Tibial artery (tissue), 4 donors: ENCODE data around the gene FAM169A.
"Not testable (repeated sequence)": the region's sequence is repeated elsewhere in the genome, so short reads cannot be mapped to it uniquely, and the experiment has no call there.

ENCODE experiments used
- DNase-seq, 2 donors: peaks; one replicate each; pipeline ENCODE4 v3.0.0-alpha.2; 2019
- H3K27ac ChIP-seq, 2 donors: fragments of 200-600 bp; sonication (generic) in 1 of 2; 1 replicate in 1 of 2; 2 replicates in 1 of 2; pipeline ENCODE4 v1.5.1; 2018 to 2019; ENCODE audit warnings: mild to moderate bottlenecking in 1 of 2
- H3K27me3 ChIP-seq, 2 donors: fragments of 200-600 bp; sonication (generic) in 1 of 2; one replicate each; pipeline versions ENCODE4 v1.5.1 to v1.6.0; 2016 to 2019
- H3K36me3 ChIP-seq, 3 donors: fragments of 200-600 bp; sonication (generic) in 2 of 3; one replicate each; pipeline ENCODE4 v1.5.1; 2016 to 2019; ENCODE audit warnings: mild to moderate bottlenecking in 2 of 3
- H3K4me1 ChIP-seq, 4 donors: fragments of 200-600 bp; sonication (generic) in 2 of 4; 1 replicate in 3 of 4; 2 replicates in 1 of 4; pipeline ENCODE4 v1.5.1; 2016 to 2019
- H3K4me3 ChIP-seq, 2 donors: fragments of 200-600 bp; sonication (generic) in 1 of 2; 1 replicate in 1 of 2; 2 replicates in 1 of 2; pipeline ENCODE4 v1.5.1; 2018 to 2019; ENCODE audit warnings: mild to moderate bottlenecking in 2 of 2
- H3K9me3 ChIP-seq, 3 donors: fragments of 200-600 bp; sonication (generic) in 1 of 3; one replicate each; pipeline ENCODE4 v1.5.1; 2016 to 2019
- CTCF ChIP-seq, 2 experiments: fragments of 200-600 bp in 1 of 2; fragments of 450-650 bp in 1 of 2; IDR thresholded peaks; one replicate each; pipeline ENCODE4 v1.5.1; 2017 to 2019; ENCODE audit warnings: antibody characterized with exemption in 2 of 2, mild to moderate bottlenecking in 1 of 2, moderate library complexity in 1 of 2
- intact Hi-C: fragments of 100-400 bp; cut with DNase I; formaldehyde crosslinking; loops from one replicate; pipeline ENCODE4 v1.15.0; 2023; ENCODE audit warnings: low total_unique reads

The FAM169A gene

GRCh38 chr5:74765201-74765600 is 101.0 kb downstream of the FAM169A start:
- no peaks in the 10 kb centered on the region for H3K27me3 ChIP-seq
- H3K27ac ChIP-seq: no peak overlapping the region
- no peak for TF ChIP-seq CTCF (IDR thresholded peaks at IDR 0.05)
- DNase-seq: no peak
- H3K4me1 ChIP-seq: peaks cover 0 to 31% (median 21%) of the 10 kb centered on the region in 4 donors
- H3K9me3 ChIP-seq: no peaks in the 10 kb centered on the region
- peak overlapping the region; percentile 86 to 95 for H3K4me3 ChIP-seq
- peaks cover 5 to 27% (median 7%) of the 10 kb centered on the region in 3 donors for H3K36me3 ChIP-seq
- intact Hi-C loops: no loop called here

- H3K4me3 ChIP-seq: no peak overlapping the region
- peaks cover 0 to 30% (median 20%) of the 10 kb centered on the region in 4 donors for H3K4me1 ChIP-seq
- intact Hi-C loops: loop anchor here (5.0 kb wide), 1 partner anchor 76 kb away; the partner anchor contains the start of gene HEXB
- no peaks in the 10 kb centered on the region for H3K27me3 ChIP-seq
- H3K27ac ChIP-seq: no peak overlapping the region
- no peaks in the 10 kb centered on the region for H3K9me3 ChIP-seq
- H3K36me3 ChIP-seq: peaks cover 2 to 18% (median 10%) of the 10 kb centered on the region in 3 donors
- no peak for DNase-seq
- no peak for TF ChIP-seq CTCF (IDR thresholded peaks at IDR 0.05)
These were observed 102.7 kb downstream of the FAM169A start for GRCh38 chr5:74763504-74763903.

- H3K9me3 ChIP-seq: no peaks in the 10 kb centered on the region
- H3K36me3 ChIP-seq: peaks cover 8 to 27% (median 19%) of the 10 kb centered on the region in 3 donors
- H3K27me3 ChIP-seq: no peaks in the 10 kb centered on the region
- H3K4me3 ChIP-seq: no peak overlapping the region
- no peak for DNase-seq
- no peak for TF ChIP-seq CTCF (IDR thresholded peaks at IDR 0.05)
- H3K4me1 ChIP-seq: peaks cover 0 to 21% (median 16%) of the 10 kb centered on the region in 4 donors
- intact Hi-C loops: loop anchor here (5.0 kb wide), 1 partner anchor 75 kb away; the partner anchor contains the start of gene HEXB
- H3K27ac ChIP-seq: no peak overlapping the region
These were observed 103.6 kb downstream of the FAM169A start for GRCh38 chr5:74762599-74762998.

GRCh38 chr5:74761241-74761640 is 104.9 kb downstream of the FAM169A start:
- H3K4me3 ChIP-seq: no peak overlapping the region
- no peak for TF ChIP-seq CTCF (IDR thresholded peaks at IDR 0.05)

GRCh38 chr5:74748742-74749141 is 117.4 kb downstream of the FAM169A start:
- intact Hi-C loops, H3K27ac ChIP-seq, H3K4me1 ChIP-seq, DNase-seq, H3K4me3 ChIP-seq, H3K27me3 ChIP-seq, H3K9me3 ChIP-seq: not testable (repeated sequence)
- peaks cover 48 to 87% (median 56%) of the 10 kb centered on the region in 3 donors for H3K36me3 ChIP-seq

More at GRCh38 chr5:74761241-74761640, 104.9 kb downstream of the FAM169A start:
- Histone ChIP-seq H3K27me3 (no peaks in the 10 kb centered on the region), H3K4me1 (peaks cover 0 to 20% (median 15%) of the 10 kb centered on the region in 4 donors), H3K9me3 (no peaks in the 10 kb centered on the region), H3K36me3 (peaks cover 19 to 41% (median 33%) of the 10 kb centered on the region in 3 donors), H3K27ac (no peak overlapping the region)
- DNase-seq: no peak
- intact Hi-C loops: loop anchor here (5.0 kb wide), 1 partner anchor 74 kb away; the partner anchor contains the start of gene HEXB

- intact Hi-C loops: no loop called here
- no peaks in the 10 kb centered on the region for H3K4me1 ChIP-seq
- no peak for TF ChIP-seq CTCF (IDR thresholded peaks at IDR 0.05)
- H3K27ac ChIP-seq: no peak overlapping the region
- peaks cover 39 to 84% (median 69%) of the 10 kb centered on the region in 3 donors for H3K36me3 ChIP-seq
- no peaks in the 10 kb centered on the region for H3K9me3 ChIP-seq
- no peak for DNase-seq
- H3K27me3 ChIP-seq: no peaks in the 10 kb centered on the region
- no peak overlapping the region for H3K4me3 ChIP-seq
These were observed 127.8 kb downstream of the FAM169A start for GRCh38 chr5:74738406-74738805.
